ENCODE results near the gene CACNA2D3.

The CACNA2D3 gene

GRCh38 chr3:54849360-54849759, 727.0 kb downstream of the CACNA2D3 start:
- Histone ChIP-seq H3K27ac (ENCODE audit: low read length) (no peak overlapping the region), H3K9me3 (ENCODE audit: control insufficient read depth in 2 of 2, low read length in 2 of 2) (no peaks in the 10 kb centered on the region), H3K4me3 (ENCODE audit: low read length in 2 of 2) (no peak overlapping the region), H3K9ac (ENCODE audit: low read length in 2 of 2) (no peak overlapping the region), H3K36me3 (ENCODE audit: control insufficient read depth in 2 of 2, insufficient read depth in 2 of 2, low read length in 2 of 2) (no peaks in the 10 kb centered on the region), H3K4me1 (ENCODE audit: control insufficient read depth, insufficient read depth, low read length) (peaks cover 10% of the 10 kb centered on the region), H3K27me3 (ENCODE audit: control insufficient read depth in 1 of 2, insufficient read depth in 2 of 2, low read length in 2 of 2) (peaks cover 0 to 2% of the 10 kb centered on the region in 2 donors)

- H3K4me1 ChIP-seq (ENCODE audit: control insufficient read depth, insufficient read depth, low read length) = peaks cover 10% of the 10 kb centered on the region
- H3K9ac ChIP-seq (ENCODE audit: low read length in 2 of 2) = no peak overlapping the region
- no peak overlapping the region for H3K27ac ChIP-seq (ENCODE audit: low read length)
- H3K27me3 ChIP-seq (ENCODE audit: control insufficient read depth in 1 of 2, insufficient read depth in 2 of 2, low read length in 2 of 2) = peaks cover 0 to 2% of the 10 kb centered on the region in 2 donors
- H3K9me3 ChIP-seq (ENCODE audit: control insufficient read depth in 2 of 2, low read length in 2 of 2) = no peaks in the 10 kb centered on the region
- H3K36me3 ChIP-seq (ENCODE audit: control insufficient read depth in 2 of 2, insufficient read depth in 2 of 2, low read length in 2 of 2) = no peaks in the 10 kb centered on the region
- H3K4me3 ChIP-seq (ENCODE audit: low read length in 2 of 2) = no peak overlapping the region
These were observed 728.2 kb downstream of the CACNA2D3 start for GRCh38 chr3:54850484-54851018.

GRCh38 chr3:54853573-54854404, 731.4 kb downstream of the CACNA2D3 start:
- Histone ChIP-seq H3K9me3 (ENCODE audit: control insufficient read depth in 2 of 2, low read length in 2 of 2) (no peaks in the 10 kb centered on the region), H3K36me3 (ENCODE audit: control insufficient read depth in 2 of 2, insufficient read depth in 2 of 2, low read length in 2 of 2) (no peaks in the 10 kb centered on the region), H3K27me3 (ENCODE audit: control insufficient read depth in 1 of 2, insufficient read depth in 2 of 2, low read length in 2 of 2) (no peaks in the 10 kb centered on the region), H3K9ac (ENCODE audit: low read length in 2 of 2) (peak overlapping the region; percentile 20 to 21), H3K27ac (ENCODE audit: low read length) (no peak overlapping the region), H3K4me3 (ENCODE audit: low read length in 2 of 2) (peak overlapping the region; percentile 21 to 35), H3K4me1 (ENCODE audit: control insufficient read depth, insufficient read depth, low read length) (peaks cover 10% of the 10 kb centered on the region)

GRCh38 chr3:54856271-54856670, 733.9 kb downstream of the CACNA2D3 start:
- H3K4me3 ChIP-seq (ENCODE audit: low read length in 2 of 2) = no peak overlapping the region
- H3K27ac ChIP-seq (ENCODE audit: low read length) = no peak overlapping the region
- no peaks in the 10 kb centered on the region for H3K36me3 ChIP-seq (ENCODE audit: control insufficient read depth in 2 of 2, insufficient read depth in 2 of 2, low read length in 2 of 2)
- no peaks in the 10 kb centered on the region for H3K9me3 ChIP-seq (ENCODE audit: control insufficient read depth in 2 of 2, low read length in 2 of 2)
- peaks cover 21% of the 10 kb centered on the region for H3K4me1 ChIP-seq (ENCODE audit: control insufficient read depth, insufficient read depth, low read length)
- H3K27me3 ChIP-seq (ENCODE audit: control insufficient read depth in 1 of 2, insufficient read depth in 2 of 2, low read length in 2 of 2) = no peaks in the 10 kb centered on the region
- H3K9ac ChIP-seq (ENCODE audit: low read length in 2 of 2) = no peak overlapping the region

- Histone ChIP-seq H3K4me1 (ENCODE audit: control insufficient read depth, insufficient read depth, low read length) (peaks cover 25% of the 10 kb centered on the region), H3K27ac (ENCODE audit: low read length) (no peak overlapping the region)
These were observed 735.0 kb downstream of the CACNA2D3 start for GRCh38 chr3:54857343-54857742.

GRCh38 chr3:54858093-54858785, 735.9 kb downstream of the CACNA2D3 start:
- H3K4me1 ChIP-seq (ENCODE audit: control insufficient read depth, insufficient read depth, low read length) = peaks cover 25% of the 10 kb centered on the region
- no peak overlapping the region for H3K27ac ChIP-seq (ENCODE audit: low read length)
- H3K9ac ChIP-seq (ENCODE audit: low read length in 2 of 2) = no peak overlapping the region
- H3K4me3 ChIP-seq (ENCODE audit: low read length in 2 of 2) = no peak overlapping the region
- no peaks in the 10 kb centered on the region for H3K36me3 ChIP-seq (ENCODE audit: control insufficient read depth in 2 of 2, insufficient read depth in 2 of 2, low read length in 2 of 2)
- H3K9me3 ChIP-seq (ENCODE audit: control insufficient read depth in 2 of 2, low read length in 2 of 2) = no peaks in the 10 kb centered on the region
- H3K27me3 ChIP-seq (ENCODE audit: control insufficient read depth in 1 of 2, insufficient read depth in 2 of 2, low read length in 2 of 2) = no peaks in the 10 kb centered on the region

More at GRCh38 chr3:54857343-54857742, 735.0 kb downstream of the CACNA2D3 start:
- H3K4me3 ChIP-seq (ENCODE audit: low read length in 2 of 2) = no peak overlapping the region
- H3K9me3 ChIP-seq (ENCODE audit: control insufficient read depth in 2 of 2, low read length in 2 of 2) = no peaks in the 10 kb centered on the region
- no peak overlapping the region for H3K9ac ChIP-seq (ENCODE audit: low read length in 2 of 2)
- H3K36me3 ChIP-seq (ENCODE audit: control insufficient read depth in 2 of 2, insufficient read depth in 2 of 2, low read length in 2 of 2) = no peaks in the 10 kb centered on the region
- no peaks in the 10 kb centered on the region for H3K27me3 ChIP-seq (ENCODE audit: control insufficient read depth in 1 of 2, insufficient read depth in 2 of 2, low read length in 2 of 2)

- Histone ChIP-seq H3K27ac (ENCODE audit: low read length) (no peak overlapping the region), H3K36me3 (ENCODE audit: control insufficient read depth in 2 of 2, insufficient read depth in 2 of 2, low read length in 2 of 2) (no peaks in the 10 kb centered on the region), H3K9ac (ENCODE audit: low read length in 2 of 2) (no peak overlapping the region), H3K4me1 (ENCODE audit: control insufficient read depth, insufficient read depth, low read length) (peaks cover 17% of the 10 kb centered on the region), H3K9me3 (ENCODE audit: control insufficient read depth in 2 of 2, low read length in 2 of 2) (no peaks in the 10 kb centered on the region), H3K27me3 (ENCODE audit: control insufficient read depth in 1 of 2, insufficient read depth in 2 of 2, low read length in 2 of 2) (no peaks in the 10 kb centered on the region), H3K4me3 (ENCODE audit: low read length in 2 of 2) (no peak overlapping the region)
These were observed 736.8 kb downstream of the CACNA2D3 start for GRCh38 chr3:54859184-54859583.

GRCh38 chr3:54861248-54862067, 739.1 kb downstream of the CACNA2D3 start:
- no peaks in the 10 kb centered on the region for H3K36me3 ChIP-seq (ENCODE audit: control insufficient read depth in 2 of 2, insufficient read depth in 2 of 2, low read length in 2 of 2)
- H3K4me3 ChIP-seq (ENCODE audit: low read length in 2 of 2) = no peak overlapping the region
- H3K4me1 ChIP-seq (ENCODE audit: control insufficient read depth, insufficient read depth, low read length) = peaks cover 15% of the 10 kb centered on the region
- H3K9ac ChIP-seq (ENCODE audit: low read length in 2 of 2) = no peak overlapping the region
- H3K27ac ChIP-seq (ENCODE audit: low read length) = no peak overlapping the region
- no peaks in the 10 kb centered on the region for H3K27me3 ChIP-seq (ENCODE audit: control insufficient read depth in 1 of 2, insufficient read depth in 2 of 2, low read length in 2 of 2)
- no peaks in the 10 kb centered on the region for H3K9me3 ChIP-seq (ENCODE audit: control insufficient read depth in 2 of 2, low read length in 2 of 2)

GRCh38 chr3:54862526-54862925, 740.2 kb downstream of the CACNA2D3 start:
- Histone ChIP-seq H3K9me3 (ENCODE audit: control insufficient read depth in 2 of 2, low read length in 2 of 2) (no peaks in the 10 kb centered on the region), H3K27me3 (ENCODE audit: control insufficient read depth in 1 of 2, insufficient read depth in 2 of 2, low read length in 2 of 2) (no peaks in the 10 kb centered on the region), H3K4me1 (ENCODE audit: control insufficient read depth, insufficient read depth, low read length) (peaks cover 15% of the 10 kb centered on the region), H3K27ac (ENCODE audit: low read length) (no peak overlapping the region), H3K4me3 (ENCODE audit: low read length in 2 of 2) (no peak overlapping the region), H3K36me3 (ENCODE audit: control insufficient read depth in 2 of 2, insufficient read depth in 2 of 2, low read length in 2 of 2) (no peaks in the 10 kb centered on the region), H3K9ac (ENCODE audit: low read length in 2 of 2) (no peak overlapping the region)

- Histone ChIP-seq H3K27ac (ENCODE audit: low read length) (no peak overlapping the region), H3K4me1 (ENCODE audit: control insufficient read depth, insufficient read depth, low read length) (peaks cover 15% of the 10 kb centered on the region), H3K36me3 (ENCODE audit: control insufficient read depth in 2 of 2, insufficient read depth in 2 of 2, low read length in 2 of 2) (no peaks in the 10 kb centered on the region), H3K27me3 (ENCODE audit: control insufficient read depth in 1 of 2, insufficient read depth in 2 of 2, low read length in 2 of 2) (no peaks in the 10 kb centered on the region), H3K9me3 (ENCODE audit: control insufficient read depth in 2 of 2, low read length in 2 of 2) (no peaks in the 10 kb centered on the region), H3K9ac (ENCODE audit: low read length in 2 of 2) (no peak overlapping the region), H3K4me3 (ENCODE audit: low read length in 2 of 2) (no peak overlapping the region)
These were observed 741.0 kb downstream of the CACNA2D3 start for GRCh38 chr3:54863366-54863765.

Measured in stomach smooth muscle (tissue), 2 donors.